ENCODE measurements around the gene SLCO3A1.
"Not testable (repeated sequence)": the region's sequence is repeated elsewhere in the genome, so short reads cannot be mapped to it uniquely, and the experiment has no call there.

SLCO3A1 gene

GRCh38 chr15:92207601-92208000, 354.1 kb downstream of the SLCO3A1 start:
- H3K36me3 ChIP-seq (ENCODE audit: insufficient read depth, low read length); H3K9me3 ChIP-seq (ENCODE audit: control insufficient read depth, insufficient read depth, low read length); H3K9ac ChIP-seq (ENCODE audit: low read depth, low read length); H3K4me1 ChIP-seq (ENCODE audit: insufficient read depth, low read length): not testable (repeated sequence)

Measured in ES-I3 (cell line).